Measurements from ENCODE around the gene CFAP61. TPM values are rescaled to one million over a fixed set of nuclear protein-coding genes. Genes with fewer than 3 reads are reported as not detected.

Gene CFAP61
- total and polyA plus RNA-seq, 11 donors, result 12.1 to 102 (median 41.8) TPM

GRCh38 chr20:20211988-20212518, 159.7 kb downstream of the CFAP61 start:
- Histone ChIP-seq H3K4me1 (peaks cover 0 to 40% (median 13%) of the 10 kb centered on the region in 12 donors), H3K4me3 (no peak overlapping the region), H3K27me3 (no peaks in the 10 kb centered on the region), H3K9me3 (no peaks in the 10 kb centered on the region), H3K27ac (peak overlapping the region in 10 of 12 donors; percentile 3 to 85 (median 68)), H3K36me3 (no peaks in the 10 kb centered on the region)
- no peak for ATAC-seq
- intact Hi-C loops (cut with DNase I), result no loop called here
- 74 to 83% (median 75%) methylated on average over 11 of the region's 11 CpGs for WGBS, 4 donors
- TF ChIP-seq POLR2A (IDR thresholded peaks at IDR 0.05), result no peak
- TF ChIP-seq, protein P1, sequence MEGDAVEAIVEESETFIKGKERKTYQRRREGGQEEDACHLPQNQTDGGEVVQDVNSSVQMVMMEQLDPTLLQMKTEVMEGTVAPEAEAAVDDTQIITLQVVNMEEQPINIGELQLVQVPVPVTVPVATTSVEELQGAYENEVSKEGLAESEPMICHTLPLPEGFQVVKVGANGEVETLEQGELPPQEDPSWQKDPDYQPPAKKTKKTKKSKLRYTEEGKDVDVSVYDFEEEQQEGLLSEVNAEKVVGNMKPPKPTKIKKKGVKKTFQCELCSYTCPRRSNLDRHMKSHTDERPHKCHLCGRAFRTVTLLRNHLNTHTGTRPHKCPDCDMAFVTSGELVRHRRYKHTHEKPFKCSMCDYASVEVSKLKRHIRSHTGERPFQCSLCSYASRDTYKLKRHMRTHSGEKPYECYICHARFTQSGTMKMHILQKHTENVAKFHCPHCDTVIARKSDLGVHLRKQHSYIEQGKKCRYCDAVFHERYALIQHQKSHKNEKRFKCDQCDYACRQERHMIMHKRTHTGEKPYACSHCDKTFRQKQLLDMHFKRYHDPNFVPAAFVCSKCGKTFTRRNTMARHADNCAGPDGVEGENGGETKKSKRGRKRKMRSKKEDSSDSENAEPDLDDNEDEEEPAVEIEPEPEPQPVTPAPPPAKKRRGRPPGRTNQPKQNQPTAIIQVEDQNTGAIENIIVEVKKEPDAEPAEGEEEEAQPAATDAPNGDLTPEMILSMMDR (IDR thresholded peaks at IDR 0.05), result no peak
- no peak for DNase-seq

GRCh38 chr20:20212675-20213096, 160.4 kb downstream of the CFAP61 start:
- H3K27ac ChIP-seq, result peak overlapping the region in 10 of 12 donors; percentile 47 to 85 (median 64)
- peaks cover 0 to 41% (median 16%) of the 10 kb centered on the region in 12 donors for H3K4me1 ChIP-seq
- peak in 4 of 5 donors; percentile 28 to 63 (median 48) for DNase-seq

GRCh38 chr20:20213526-20214121, 161.3 kb downstream of the CFAP61 start:
- Histone ChIP-seq H3K27me3 (no peaks in the 10 kb centered on the region), H3K27ac (peak overlapping the region in 8 of 12 donors; percentile 53 to 90 (median 74)), H3K36me3 (no peaks in the 10 kb centered on the region), H3K4me1 (peaks cover 0 to 44% (median 16%) of the 10 kb centered on the region in 12 donors), H3K4me3 (no peak overlapping the region), H3K9me3 (peaks cover 0 to 6% (median 0%) of the 10 kb centered on the region in 12 donors)
- no peak for TF ChIP-seq POLR2A (IDR thresholded peaks at IDR 0.05)
- TF ChIP-seq, protein P1 (IDR thresholded peaks at IDR 0.05), result no peak
- ATAC-seq (no peak), DNase-seq (no peak)
- 67 to 74% (median 70%) methylated on average over 5 of the region's 5 CpGs for WGBS, 4 donors
- intact Hi-C loops (cut with DNase I), result no loop called here

More at GRCh38 chr20:20212675-20213096, 160.4 kb downstream of the CFAP61 start:
- TF ChIP-seq, protein P1 (IDR thresholded peaks at IDR 0.05), result no peak
- TF ChIP-seq POLR2A (IDR thresholded peaks at IDR 0.05), result peak in 1 of 2 donors; percentile 49
- no peak overlapping the region for H3K4me3 ChIP-seq
- no peaks in the 10 kb centered on the region for H3K36me3 ChIP-seq
- 55 to 73% (median 62%) methylated on average over 5 of the region's 5 CpGs for WGBS, 4 donors
- H3K9me3 ChIP-seq, result no peaks in the 10 kb centered on the region
- H3K27me3 ChIP-seq, result no peaks in the 10 kb centered on the region
- intact Hi-C loops (cut with DNase I), result no loop called here
- peak; percentile 62 to 89 (median 77) for ATAC-seq

DNA sequence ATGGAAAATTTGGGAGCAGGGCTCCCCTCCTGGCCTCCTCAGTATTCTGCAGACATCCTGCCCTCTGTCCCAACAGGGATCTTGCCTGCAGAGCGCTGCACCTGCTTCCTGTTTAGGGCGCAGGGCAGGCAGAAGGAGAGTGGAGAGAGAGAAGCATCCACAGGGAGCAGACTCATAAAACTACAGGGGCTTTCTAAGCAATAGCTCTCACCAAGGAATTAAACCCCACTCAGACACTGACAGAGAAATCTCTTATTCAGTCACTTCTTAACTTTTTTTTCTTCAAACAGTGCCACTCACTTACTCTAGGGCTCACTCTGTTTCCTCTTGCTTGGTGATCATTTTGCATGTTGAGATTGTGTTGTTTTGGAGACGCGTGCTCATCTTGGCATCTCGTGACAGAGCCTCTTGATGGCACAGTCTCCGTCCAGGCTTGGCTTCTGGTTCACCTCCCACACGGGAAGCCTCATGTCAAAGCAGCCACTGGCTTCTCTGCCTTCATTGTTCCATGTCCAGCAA, 162.5 kb downstream of the CFAP61 start:
- TF ChIP-seq, protein P1 (IDR thresholded peaks at IDR 0.05), result no peak
- TF ChIP-seq POLR2A (IDR thresholded peaks at IDR 0.05), result no peak
- WGBS, 4 donors, result 31 to 44% (median 41%) methylated on average over 7 of the region's 7 CpGs
- peak in 3 of 4 donors; percentile 12 to 50 (median 39) for ATAC-seq
- Histone ChIP-seq H3K4me3 (no peak overlapping the region), H3K36me3 (no peaks in the 10 kb centered on the region), H3K27me3 (no peaks in the 10 kb centered on the region), H3K4me1 (peaks cover 0 to 43% (median 16%) of the 10 kb centered on the region in 12 donors), H3K27ac (peak overlapping the region; percentile 19 to 90 (median 74)), H3K9me3 (peaks cover 0 to 14% (median 0%) of the 10 kb centered on the region in 12 donors)
- intact Hi-C loops (cut with DNase I), result loop anchor here in 3 of 10 donors (1.0 to 5.0 kb wide), 2 partner anchors 128 to 130 kb away; no protein-coding TSS in a partner anchor
- DNase-seq, result peak in 2 of 5 donors; percentile 59 to 60

All from heart left ventricle (tissue), 16 donors.